Keratinocyte (primary cell): ENCODE measurements around the gene USP8.

Experiments
- EZH2 ChIP-seq: IDR thresholded peaks from one replicate; pipeline ENCODE4 v1.6.1; 2012; ENCODE audit warnings: inconsistent platforms, mild to moderate bottlenecking, low read length, moderate library complexity
- TF ChIP-seq, protein P1 (sequence below), 3 experiments: IDR thresholded peaks in 1 of 3; conservative IDR thresholded peaks in 1 of 3; optimal IDR thresholded peaks in 1 of 3; 2 replicates in 2 of 3; 3 replicates in 1 of 3; pipeline versions ENCODE3 to v1.5.1; 2011; ENCODE audit warnings: low read length in 3 of 3, mild to moderate bottlenecking in 3 of 3, moderate library complexity in 2 of 3, control low read depth in 1 of 3, inconsistent platforms in 1 of 3; ENCODE audit not compliant: insufficient read depth in 2 of 3; ENCODE audit errors: extremely low read depth in 1 of 3

GRCh38 chr15:50438251-50438650 is 14.0 kb downstream of the USP8 start:
- TF ChIP-seq, protein P1, sequence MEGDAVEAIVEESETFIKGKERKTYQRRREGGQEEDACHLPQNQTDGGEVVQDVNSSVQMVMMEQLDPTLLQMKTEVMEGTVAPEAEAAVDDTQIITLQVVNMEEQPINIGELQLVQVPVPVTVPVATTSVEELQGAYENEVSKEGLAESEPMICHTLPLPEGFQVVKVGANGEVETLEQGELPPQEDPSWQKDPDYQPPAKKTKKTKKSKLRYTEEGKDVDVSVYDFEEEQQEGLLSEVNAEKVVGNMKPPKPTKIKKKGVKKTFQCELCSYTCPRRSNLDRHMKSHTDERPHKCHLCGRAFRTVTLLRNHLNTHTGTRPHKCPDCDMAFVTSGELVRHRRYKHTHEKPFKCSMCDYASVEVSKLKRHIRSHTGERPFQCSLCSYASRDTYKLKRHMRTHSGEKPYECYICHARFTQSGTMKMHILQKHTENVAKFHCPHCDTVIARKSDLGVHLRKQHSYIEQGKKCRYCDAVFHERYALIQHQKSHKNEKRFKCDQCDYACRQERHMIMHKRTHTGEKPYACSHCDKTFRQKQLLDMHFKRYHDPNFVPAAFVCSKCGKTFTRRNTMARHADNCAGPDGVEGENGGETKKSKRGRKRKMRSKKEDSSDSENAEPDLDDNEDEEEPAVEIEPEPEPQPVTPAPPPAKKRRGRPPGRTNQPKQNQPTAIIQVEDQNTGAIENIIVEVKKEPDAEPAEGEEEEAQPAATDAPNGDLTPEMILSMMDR (optimal IDR thresholded peaks at IDR 0.05 in 1 of 3, IDR thresholded peaks at IDR 0.05 in 1 of 3, conservative IDR thresholded peaks at IDR 0.05 in 1 of 3; ENCODE audit: extremely low read depth in 1 of 3, insufficient read depth in 2 of 3, low read length in 3 of 3): no peak
- no peak for TF ChIP-seq EZH2
